PFSK-1 (cell line): ENCODE results near the gene INSIG1.

Experiments
- POLR2AphosphoS5 ChIP-seq: IDR thresholded peaks from 2 replicates; pipeline ENCODE4 v1.6.1; 2012; ENCODE audit warnings: low read depth, mild to moderate bottlenecking, control low read depth, low read length, moderate library complexity
- REST ChIP-seq, 2 experiments: IDR thresholded peaks; 2 replicates each; pipeline versions ENCODE4 v1.6.1 to v1.8.0; 2011 to 2012; ENCODE audit warnings: low read depth in 2 of 2, low read length in 2 of 2, control low read depth in 1 of 2, inconsistent platforms in 1 of 2, mild to moderate bottlenecking in 1 of 2, moderate library complexity in 1 of 2; ENCODE audit not compliant: insufficient read depth in 1 of 2
- SIN3A ChIP-seq: IDR thresholded peaks from 2 replicates; pipeline ENCODE4 v1.6.1; 2012; ENCODE audit warnings: mild to moderate bottlenecking, low read length, moderate library complexity, borderline replicate concordance; ENCODE audit not compliant: insufficient read depth
- TAF1 ChIP-seq: IDR thresholded peaks from 2 replicates; pipeline ENCODE4 v1.6.1; 2012; ENCODE audit warnings: low read length, control low read depth, borderline replicate concordance; ENCODE audit not compliant: insufficient read depth

GRCh38 chr7:155316427-155317113, 18.9 kb downstream of the INSIG1 start:
- TF ChIP-seq SIN3A, result no peak
- no peak for TF ChIP-seq POLR2AphosphoS5
- TF ChIP-seq REST (IDR thresholded peaks at IDR 0.05; ENCODE audit: insufficient read depth in 1 of 2, low read depth in 2 of 2, low read length in 2 of 2), result no peak
- TF ChIP-seq TAF1, result no peak
